Urinary bladder (tissue), 4 donors: Measurements from ENCODE around the gene RMND5A. TPM values are rescaled to one million over a fixed set of nuclear protein-coding genes. Genes with fewer than 3 reads are reported as not detected.

Experiments used
- DNase-seq: peaks from one replicate; pipeline ENCODE4 v3.0.0-alpha.2; 2015; ENCODE audit errors: extremely low spot score
- H3K27ac ChIP-seq: one replicate; pipeline ENCODE4 v1.5.1; 2013; ENCODE audit warnings: low read depth, mild to moderate bottlenecking, moderate library complexity
- H3K36me3 ChIP-seq: one replicate; pipeline ENCODE4 v1.6.1; 2013; ENCODE audit warnings: mild to moderate bottlenecking, moderate library complexity; ENCODE audit not compliant: insufficient read depth
- H3K4me1 ChIP-seq: one replicate; pipeline ENCODE4 v1.6.1; 2013; ENCODE audit warnings: mild to moderate bottlenecking, moderate library complexity; ENCODE audit not compliant: insufficient read depth
- H3K4me3 ChIP-seq: one replicate; pipeline ENCODE4 v1.5.1; 2013; ENCODE audit warnings: low read depth, low read length
- WGBS: extraction: QIAGEN DNeasy Blood & Tissue Kit; methylation state at CpG from one replicate; pipeline ENCODE4 v1.1.7; 2013; 5-methylcytosine and 5-hydroxymethylcytosine counted together
- polyA plus RNA-seq: library from polyadenylated mRNA; stranded (reverse); fragments of 200-250 nt; gene quantifications from one replicate; pipeline ENCODE4 v1.2.3, GENCODE V29; 2013
- total RNA-seq: library from RNA; depleted of rRNA; stranded (reverse); fragments of >200 nt; gene quantifications from one replicate; pipeline ENCODE4 v1.2.3, GENCODE V29; 2014
- donor health status: healthy with polysubstance abuse.
- donor health status: healthy.

RMND5A gene
- total and polyA plus RNA-seq, 2 donors = 15.0 to 67.7 TPM

DNA sequence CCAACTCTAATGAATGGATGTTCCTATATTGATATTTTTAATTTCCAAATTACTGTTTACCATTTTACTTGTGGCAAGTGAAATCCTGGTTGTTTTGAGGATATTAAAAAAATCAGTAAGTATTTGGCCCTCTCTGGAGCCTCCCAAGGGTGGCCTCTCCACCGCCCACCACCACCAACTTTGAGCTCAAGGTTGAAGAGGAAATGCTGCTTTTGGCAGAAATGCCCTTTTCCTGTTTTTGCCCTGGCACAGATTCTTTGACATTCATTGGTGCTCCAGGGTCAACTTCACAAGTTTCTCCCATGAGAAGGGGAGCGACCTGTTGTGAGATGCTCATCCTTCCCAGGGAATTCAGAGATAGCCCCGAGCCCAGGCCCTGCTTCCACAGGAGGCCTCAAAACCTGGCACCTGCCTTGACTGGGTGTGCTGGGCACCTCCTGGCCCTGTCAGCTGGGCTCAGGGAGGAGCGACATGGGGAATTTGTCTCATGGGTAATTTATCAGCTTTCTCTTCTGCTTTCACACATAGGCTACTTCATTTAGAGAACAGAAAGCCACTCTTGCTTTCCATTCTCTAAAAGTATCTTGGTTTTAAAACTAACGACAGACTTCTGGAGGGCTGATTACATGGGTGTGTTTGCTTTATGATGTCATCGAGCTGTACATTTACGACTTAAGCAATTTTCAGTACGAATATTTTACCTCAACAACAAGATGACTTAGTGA, 63.7 kb downstream of the RMND5A start:
- 75% methylated on average over 8 of the region's 8 CpGs for WGBS
- H3K27ac ChIP-seq = no peak overlapping the region
- DNase-seq = no peak
- no peaks in the 10 kb centered on the region for H3K4me1 ChIP-seq
- no peak overlapping the region for H3K4me3 ChIP-seq
- no peaks in the 10 kb centered on the region for H3K36me3 ChIP-seq

DNA sequence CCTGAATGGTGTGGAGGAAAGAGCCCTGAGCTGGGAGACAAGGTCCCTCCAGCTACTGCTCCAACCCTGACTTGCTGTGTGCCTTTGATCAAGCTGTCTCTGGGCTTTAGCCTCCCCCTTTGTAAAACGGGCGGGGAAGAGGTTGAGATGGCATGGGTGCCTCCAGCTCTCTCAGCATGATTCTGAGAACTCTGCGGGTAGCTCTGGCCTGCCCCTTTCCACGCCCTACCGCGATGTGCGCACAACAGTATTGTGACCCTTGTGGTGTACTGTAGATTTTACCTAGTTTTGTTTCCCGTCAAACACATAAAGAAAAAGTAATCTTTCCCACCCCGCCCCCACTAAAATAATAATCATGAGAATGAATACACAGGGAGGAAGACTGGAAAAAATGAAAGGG, 65.4 kb downstream of the RMND5A start:
- no peak for DNase-seq
- Histone ChIP-seq H3K4me3 (no peak overlapping the region), H3K4me1 (no peaks in the 10 kb centered on the region), H3K36me3 (no peaks in the 10 kb centered on the region), H3K27ac (no peak overlapping the region)
- 89% methylated on average over 9 of the region's 9 CpGs for WGBS

DNA sequence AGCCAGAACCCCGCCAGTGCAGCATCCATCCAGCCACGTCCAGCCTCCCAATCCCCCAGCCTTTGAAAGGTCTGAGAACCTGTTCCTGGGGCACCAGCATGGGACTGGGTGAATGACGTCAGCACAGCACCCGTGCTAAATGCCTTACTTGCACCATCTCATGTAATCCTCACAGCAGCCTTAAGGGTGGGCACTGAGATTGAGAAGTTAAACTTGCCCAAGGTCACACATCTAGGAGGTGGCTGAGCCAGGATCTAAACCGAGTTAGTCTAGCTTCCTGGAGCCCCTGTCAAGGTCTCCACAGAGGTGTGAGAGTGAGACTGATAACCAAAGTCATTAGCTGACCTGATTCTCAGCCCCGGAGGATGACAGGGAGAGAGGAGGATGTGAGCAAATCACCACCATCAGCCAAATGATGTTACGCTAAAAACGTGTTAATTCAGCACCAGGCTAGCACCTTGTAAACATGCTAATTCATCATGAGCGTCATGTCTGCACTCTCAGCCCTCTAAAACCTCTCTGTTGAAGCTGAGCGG, 66.0 kb downstream of the RMND5A start:
- Histone ChIP-seq H3K27ac (no peak overlapping the region), H3K36me3 (no peaks in the 10 kb centered on the region), H3K4me3 (no peak overlapping the region), H3K4me1 (no peaks in the 10 kb centered on the region)
- WGBS = 60% methylated on average over 10 of the region's 10 CpGs
- DNase-seq = no peak

DNA sequence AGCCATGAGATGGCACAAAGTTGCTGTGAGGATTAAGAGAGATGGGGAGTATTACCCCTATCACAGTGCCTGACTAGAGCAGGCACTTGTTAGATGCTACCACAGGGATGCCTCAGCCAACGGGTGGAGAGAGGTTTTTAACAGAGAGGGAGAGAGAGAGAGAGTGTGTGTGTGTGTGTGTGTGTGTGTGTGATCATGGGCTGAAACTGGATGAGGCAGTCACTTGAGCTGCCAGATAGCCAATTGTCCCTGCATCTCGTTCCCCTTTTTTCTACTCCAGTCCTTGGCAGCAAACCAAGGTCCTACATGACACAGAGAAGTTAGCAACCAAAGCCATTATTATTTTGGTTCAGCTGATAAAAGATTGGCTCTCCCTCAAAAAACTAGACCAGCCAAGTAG, 67.6 kb downstream of the RMND5A start:
- no peak for DNase-seq
- Histone ChIP-seq H3K27ac (no peak overlapping the region), H3K4me3 (no peak overlapping the region), H3K36me3 (no peaks in the 10 kb centered on the region), H3K4me1 (no peaks in the 10 kb centered on the region)
- 3% methylated on average over 2 of the region's 2 CpGs for WGBS

DNA sequence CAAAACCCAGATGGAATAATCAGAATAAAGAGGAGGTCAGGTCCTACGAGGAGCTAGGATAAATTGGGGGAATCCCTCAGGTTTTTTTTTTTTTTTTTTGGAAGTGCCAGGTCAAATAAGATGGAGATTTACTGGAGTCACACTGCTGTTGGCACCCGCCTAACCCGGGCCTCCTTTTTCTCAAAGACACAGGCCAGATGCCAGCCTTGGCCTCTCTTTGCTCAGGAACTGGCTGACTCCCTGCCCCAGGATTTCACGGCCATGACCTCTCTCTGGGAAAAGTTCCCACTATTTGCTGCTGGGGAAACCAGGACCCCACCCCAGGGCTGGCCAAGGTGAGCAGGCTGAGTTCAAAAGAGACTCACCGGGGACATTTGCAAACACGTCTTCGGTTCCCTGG, 68.1 kb downstream of the RMND5A start:
- WGBS = 45% methylated on average over 7 of the region's 7 CpGs
- Histone ChIP-seq H3K36me3 (no peaks in the 10 kb centered on the region), H3K27ac (no peak overlapping the region), H3K4me3 (no peak overlapping the region), H3K4me1 (no peaks in the 10 kb centered on the region)
- DNase-seq = no peak

DNA sequence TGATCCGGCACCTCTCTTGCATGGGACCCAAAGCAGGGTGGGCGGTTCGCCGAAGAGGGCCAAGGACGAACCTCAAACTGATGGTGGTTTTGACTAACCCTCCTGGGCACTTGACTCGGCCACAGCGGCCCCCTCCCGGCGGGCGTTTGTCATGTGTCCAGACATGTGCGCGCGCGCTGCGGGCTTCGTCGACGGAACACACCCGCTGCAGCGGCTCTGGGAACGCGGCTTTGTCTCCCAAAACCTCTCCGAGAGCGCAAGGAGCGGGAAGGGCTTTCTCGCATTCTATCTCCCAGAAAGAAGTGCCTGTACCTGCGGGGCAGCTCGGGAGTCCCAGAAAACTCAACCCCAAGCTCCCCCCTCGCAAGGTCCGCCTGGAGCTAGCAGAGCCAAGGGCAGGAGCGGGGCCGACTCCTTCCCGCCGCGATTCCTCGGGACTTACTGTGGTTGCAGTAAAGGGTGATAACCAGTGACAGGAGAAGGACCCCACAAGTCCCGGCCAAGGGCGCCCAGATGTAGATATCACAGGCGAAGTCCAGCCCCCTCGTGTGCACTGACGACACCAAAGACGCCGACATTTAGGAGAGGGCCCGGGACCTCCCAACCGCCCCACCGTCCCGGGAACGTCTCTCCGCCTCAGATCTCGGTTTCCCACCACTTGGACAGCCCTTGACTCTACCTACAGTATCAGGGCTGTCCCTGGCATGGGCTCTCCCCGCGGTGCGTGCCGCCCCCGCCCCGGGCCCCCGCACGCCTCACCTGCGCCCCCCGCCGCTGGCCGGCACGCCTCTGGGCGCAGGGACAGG, 69.0 kb downstream of the RMND5A start:
- Histone ChIP-seq H3K4me3 (peak overlapping the region; percentile 33), H3K36me3 (no peaks in the 10 kb centered on the region), H3K4me1 (no peaks in the 10 kb centered on the region), H3K27ac (no peak overlapping the region)
- no peak for DNase-seq
- 7% methylated on average over 64 of the region's 64 CpGs for WGBS

DNA sequence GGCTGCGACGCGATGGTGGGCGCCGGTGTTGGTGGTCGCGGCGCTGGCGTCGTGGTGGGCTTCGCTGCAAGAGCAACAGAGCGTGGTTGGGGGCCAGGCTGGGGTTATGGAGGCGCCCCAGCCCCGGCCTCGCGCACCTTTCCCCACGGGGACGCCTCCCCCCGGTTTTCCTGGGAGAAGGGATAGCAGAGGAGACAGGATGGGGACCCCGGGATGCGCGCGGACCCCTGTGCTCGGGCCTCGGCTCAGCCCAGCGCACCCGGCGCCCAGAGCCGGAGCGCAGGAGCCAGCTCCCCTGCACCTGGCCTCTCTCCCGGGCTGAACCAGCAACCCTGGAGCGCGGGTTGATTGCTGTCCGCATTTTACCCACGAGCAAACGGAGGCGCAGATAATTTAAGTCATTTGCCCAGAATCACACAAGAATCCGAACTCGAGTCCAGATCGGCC, 69.6 kb downstream of the RMND5A start:
- 7% methylated on average over 40 of the region's 40 CpGs for WGBS
- no peak overlapping the region for H3K27ac ChIP-seq

DNA sequence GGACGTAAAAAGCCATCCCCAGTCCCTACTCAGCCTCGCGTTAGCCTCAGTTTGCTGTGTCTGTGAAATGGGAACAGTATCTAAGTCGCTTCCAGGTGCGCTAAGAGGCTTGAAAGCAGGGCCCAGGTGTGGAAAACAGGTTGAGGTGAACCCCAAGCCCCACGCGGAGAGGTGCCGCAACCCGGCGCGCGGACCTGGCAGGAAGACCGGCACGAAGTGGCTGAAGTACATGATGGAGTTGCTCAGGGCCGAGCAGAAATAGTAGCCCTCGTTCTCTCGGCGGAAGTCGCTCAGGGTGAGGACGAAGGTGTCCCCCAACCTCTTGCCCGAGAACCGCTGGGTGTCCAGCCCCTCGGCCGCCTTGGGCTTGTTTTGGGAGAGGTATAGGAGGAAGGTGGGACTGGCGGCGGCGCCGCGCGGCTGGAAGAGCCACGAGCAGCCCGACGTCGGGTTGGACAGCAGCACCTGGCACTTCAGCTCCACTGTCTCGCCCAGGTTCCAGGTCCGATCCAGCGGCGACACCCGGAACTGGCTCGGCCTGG, 70.1 kb downstream of the RMND5A start:
- DNase-seq = no peak
- peak overlapping the region; percentile 33 for H3K4me3 ChIP-seq
- no peak overlapping the region for H3K27ac ChIP-seq
- H3K4me1 ChIP-seq = no peaks in the 10 kb centered on the region
- no peaks in the 10 kb centered on the region for H3K36me3 ChIP-seq
- 5% methylated on average over 40 of the region's 40 CpGs for WGBS

More for the DNA sequence above, 69.6 kb downstream of the RMND5A start:
- no peaks in the 10 kb centered on the region for H3K36me3 ChIP-seq
- H3K4me3 ChIP-seq = peak overlapping the region; percentile 33
- DNase-seq = no peak
- H3K4me1 ChIP-seq = no peaks in the 10 kb centered on the region

DNA sequence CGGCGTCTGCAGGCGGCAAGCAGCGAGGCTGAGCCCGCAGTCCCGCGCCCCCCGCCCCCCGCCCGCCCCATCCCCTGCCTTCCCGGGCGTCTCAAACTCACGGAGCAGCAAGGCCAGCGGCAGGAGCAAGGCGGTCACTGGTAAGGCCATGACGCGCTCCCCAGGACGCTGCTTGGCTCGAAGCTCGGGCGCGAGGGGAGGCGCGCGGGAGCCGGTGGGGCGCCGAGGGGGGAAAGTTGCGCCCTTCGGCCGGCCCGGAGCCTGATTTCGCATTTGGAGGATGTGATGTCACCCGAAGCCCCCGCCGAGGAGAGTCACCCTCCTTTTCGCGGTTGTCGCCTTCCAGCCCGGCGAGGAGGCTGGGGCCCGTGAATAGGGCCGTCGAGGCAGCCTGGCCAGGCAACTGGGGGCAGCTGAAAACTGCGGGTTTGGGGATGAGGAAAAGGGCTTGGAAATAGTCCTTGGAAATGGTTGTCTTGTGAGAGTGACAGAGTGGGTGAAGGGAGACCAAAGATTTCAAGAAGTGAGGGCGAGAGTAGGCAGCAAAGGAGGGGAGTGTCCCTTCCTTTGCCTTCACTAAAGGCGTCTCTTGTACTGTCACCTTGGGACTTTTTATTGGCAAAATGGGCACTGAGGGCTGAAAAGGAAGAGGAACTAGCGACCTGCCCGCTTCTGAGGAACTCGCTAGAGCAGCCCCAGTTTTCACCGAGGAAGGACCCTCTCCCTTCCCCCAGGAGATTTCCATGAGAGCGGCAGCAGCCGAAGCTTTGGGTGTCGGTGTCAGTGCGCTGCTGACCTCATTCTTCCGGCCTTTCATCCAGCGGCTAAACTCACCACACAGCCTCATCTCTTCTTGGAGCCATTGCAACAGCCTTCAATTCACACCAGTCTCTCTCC, 70.8 kb downstream of the RMND5A start, which contains the start of gene CD8A:
Gene CD8A (minus strand): TSS at position 238 of the 897 bp plus-strand sequence. CDS start 88 bp downstream, at position 150.
- DNase-seq = no peak
- Histone ChIP-seq H3K4me3 (peak within 1 kb of the TSS; percentile 33), H3K4me1 (no peaks in the 10 kb centered on the region), H3K36me3 (no peaks in the 10 kb centered on the region), H3K27ac (no peak within 1 kb of the TSS)
- WGBS = 5% methylated on average over 57 of the region's 57 CpGs

DNA sequence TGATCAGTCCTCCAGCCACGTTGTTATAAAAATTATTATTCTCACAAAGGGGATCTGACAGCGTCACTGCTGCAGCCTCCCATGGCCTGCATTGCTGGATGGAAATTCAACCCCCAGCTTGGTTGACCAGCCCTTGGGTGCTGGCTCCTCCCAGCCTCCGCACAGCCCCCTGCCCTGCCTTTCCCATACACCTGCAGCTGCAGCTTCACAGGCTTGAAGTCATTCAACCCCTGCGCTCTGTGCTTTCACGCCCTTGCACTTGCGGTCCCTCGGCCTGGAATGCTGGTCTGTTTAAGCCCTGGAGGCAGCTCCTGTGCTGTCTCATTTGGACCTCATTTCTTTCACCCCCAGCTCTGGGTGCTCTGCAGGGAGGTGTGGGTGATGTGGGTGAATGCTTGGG, 71.5 kb downstream of the RMND5A start:
- Histone ChIP-seq H3K4me3 (peak overlapping the region; percentile 33), H3K4me1 (no peaks in the 10 kb centered on the region), H3K36me3 (no peaks in the 10 kb centered on the region), H3K27ac (no peak overlapping the region)
- no peak for DNase-seq
- 54% methylated on average over 7 of the region's 7 CpGs for WGBS

DNA sequence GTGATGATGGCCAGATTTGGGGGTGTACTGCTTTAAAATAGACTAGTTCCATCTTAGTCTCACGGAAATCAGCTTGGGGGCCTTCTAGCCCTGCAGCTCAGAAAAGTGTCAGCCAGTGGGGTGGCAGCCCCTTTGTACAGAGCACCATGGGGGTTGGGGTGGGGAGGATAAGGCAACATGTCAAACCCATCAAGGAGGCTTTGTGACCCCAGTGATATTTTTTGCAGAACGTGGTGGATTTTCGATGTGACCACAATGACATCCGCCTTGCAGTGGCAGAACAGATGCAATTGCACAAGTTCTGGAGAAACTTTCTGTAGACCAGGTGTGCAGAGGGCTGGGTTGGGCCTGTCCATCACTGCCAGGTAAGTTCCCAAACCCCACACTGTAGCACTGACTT, 73.7 kb downstream of the RMND5A start:
- no peak for DNase-seq
- no peaks in the 10 kb centered on the region for H3K36me3 ChIP-seq
- WGBS = 78% methylated on average over 4 of the region's 4 CpGs
- H3K4me1 ChIP-seq = no peaks in the 10 kb centered on the region
- no peak overlapping the region for H3K4me3 ChIP-seq
- H3K27ac ChIP-seq = no peak overlapping the region

DNA sequence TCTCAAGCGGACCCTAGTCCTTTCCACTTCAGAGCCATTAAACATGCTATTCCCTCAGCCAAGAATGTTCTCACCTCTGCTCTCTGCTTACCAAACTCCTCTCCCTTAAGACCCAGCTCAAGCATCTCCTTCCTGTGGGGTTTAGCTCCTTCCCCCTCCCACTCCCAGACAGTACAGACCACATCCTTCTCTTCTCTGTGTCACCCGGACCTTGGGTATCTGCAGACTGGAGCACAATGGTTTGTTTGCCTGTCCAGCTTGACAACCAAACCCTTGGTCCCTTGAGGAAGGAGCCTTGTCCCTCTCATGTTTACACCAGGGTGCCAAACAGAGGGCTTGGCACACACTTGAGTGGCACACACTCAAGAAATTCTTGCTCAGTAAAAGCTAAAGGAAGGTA, 74.8 kb downstream of the RMND5A start:
- Histone ChIP-seq H3K4me3 (no peak overlapping the region), H3K36me3 (no peaks in the 10 kb centered on the region), H3K4me1 (no peaks in the 10 kb centered on the region), H3K27ac (no peak overlapping the region)
- no peak for DNase-seq
- 79% methylated on average over 2 of the region's 2 CpGs for WGBS
